Astrocyte (in vitro differentiated cells and primary cell): ENCODE results near the gene ALOX12B.

ENCODE experiments used
- CTCF ChIP-seq: IDR thresholded peaks from 2 replicates; pipeline ENCODE4 v1.5.1; 2011; ENCODE audit warnings: low read depth, mild to moderate bottlenecking, inconsistent platforms, low read length, moderate library complexity; ENCODE audit not compliant: insufficient read depth
- EZH2 ChIP-seq: IDR thresholded peaks from 2 replicates; pipeline ENCODE4 v1.6.1; 2012; ENCODE audit warnings: mild to moderate bottlenecking, low read length, inconsistent platforms; ENCODE audit not compliant: insufficient read depth

- TF ChIP-seq EZH2 (no peak), CTCF (no peak)
These were observed 37.8 kb upstream of the ALOX12B start for GRCh38 chr17:8125154-8125946.
